ENCODE data around the gene SKP1.

The SKP1 gene

GRCh38 chr5:134113363-134113889, 63.3 kb downstream of the SKP1 start:
- no peak for TF ChIP-seq EZH2phosphoT487 (IDR thresholded peaks at IDR 0.05; ENCODE audit: low read depth)
- TF ChIP-seq CTCF (IDR thresholded peaks at IDR 0.05; ENCODE audit: low read depth, low read length), result no peak
- H3K4me1 ChIP-seq (ENCODE audit: low read length), result peaks cover 25% of the 10 kb centered on the region
- H3K36me3 ChIP-seq (replicated peaks; ENCODE audit: low read depth, low read length), result no peaks in the 10 kb centered on the region
- H2AFZ ChIP-seq (ENCODE audit: low read depth, low read length), result no peak overlapping the region
- H3K27me3 ChIP-seq (ENCODE audit: low read depth, low read length), result peaks cover 15% of the 10 kb centered on the region
- no peak overlapping the region for H3K4me2 ChIP-seq (ENCODE audit: low read length)
- no peak overlapping the region for H3K4me3 ChIP-seq (ENCODE audit: low read length)
- no peaks in the 10 kb centered on the region for H3K9me3 ChIP-seq (ENCODE audit: insufficient read depth, low read length)
- no peak overlapping the region for H3K27ac ChIP-seq (ENCODE audit: low read length)
- no peaks in the 10 kb centered on the region for H4K20me1 ChIP-seq (ENCODE audit: insufficient read depth, low read length)
- no peaks in the 10 kb centered on the region for H3K79me2 ChIP-seq (ENCODE audit: low read length)
- no peak overlapping the region for H3K9ac ChIP-seq (ENCODE audit: low read length)

- Histone ChIP-seq H3K27me3 (ENCODE audit: low read depth, low read length) (peaks cover 15% of the 10 kb centered on the region), H3K9ac (ENCODE audit: low read length) (no peak overlapping the region), H3K4me2 (ENCODE audit: low read length) (no peak overlapping the region), H4K20me1 (ENCODE audit: insufficient read depth, low read length) (no peaks in the 10 kb centered on the region), H3K9me3 (ENCODE audit: insufficient read depth, low read length) (no peaks in the 10 kb centered on the region), H3K4me1 (ENCODE audit: low read length) (peaks cover 25% of the 10 kb centered on the region), H3K4me3 (ENCODE audit: low read length) (no peak overlapping the region), H2AFZ (ENCODE audit: low read depth, low read length) (no peak overlapping the region), H3K79me2 (ENCODE audit: low read length) (no peaks in the 10 kb centered on the region), H3K36me3 (replicated peaks; ENCODE audit: low read depth, low read length) (no peaks in the 10 kb centered on the region), H3K27ac (ENCODE audit: low read length) (no peak overlapping the region)
- TF ChIP-seq CTCF (IDR thresholded peaks at IDR 0.05; ENCODE audit: low read depth, low read length) (no peak), EZH2phosphoT487 (IDR thresholded peaks at IDR 0.05; ENCODE audit: low read depth) (no peak)
Measured at GRCh38 chr5:134112726-134113362, 63.9 kb downstream of the SKP1 start.

GRCh38 chr5:134111741-134112647, 64.8 kb downstream of the SKP1 start:
- no peaks in the 10 kb centered on the region for H3K36me3 ChIP-seq (replicated peaks; ENCODE audit: low read depth, low read length)
- H3K27me3 ChIP-seq (ENCODE audit: low read depth, low read length), result peaks cover 15% of the 10 kb centered on the region
- H3K4me1 ChIP-seq (ENCODE audit: low read length), result peaks cover 25% of the 10 kb centered on the region
- H3K4me3 ChIP-seq (ENCODE audit: low read length), result no peak overlapping the region
- no peak overlapping the region for H3K27ac ChIP-seq (ENCODE audit: low read length)
- H3K9ac ChIP-seq (ENCODE audit: low read length), result no peak overlapping the region
- H3K4me2 ChIP-seq (ENCODE audit: low read length), result peak overlapping the region; percentile 43; the same call in 1 of the 2 replicates
- no peaks in the 10 kb centered on the region for H4K20me1 ChIP-seq (ENCODE audit: insufficient read depth, low read length)
- no peak overlapping the region for H2AFZ ChIP-seq (ENCODE audit: low read depth, low read length)
- no peaks in the 10 kb centered on the region for H3K9me3 ChIP-seq (ENCODE audit: insufficient read depth, low read length)
- TF ChIP-seq CTCF (IDR thresholded peaks at IDR 0.05; ENCODE audit: low read depth, low read length) (no peak), EZH2phosphoT487 (IDR thresholded peaks at IDR 0.05; ENCODE audit: low read depth) (no peak)
- no peaks in the 10 kb centered on the region for H3K79me2 ChIP-seq (ENCODE audit: low read length)

GRCh38 chr5:134110382-134110781, 66.4 kb downstream of the SKP1 start:
- peaks cover 25% of the 10 kb centered on the region for H3K4me1 ChIP-seq (ENCODE audit: low read length)
- peaks cover 5% of the 10 kb centered on the region; the same call in 1 of the 2 replicates for H3K27me3 ChIP-seq (ENCODE audit: low read depth, low read length)
- H3K4me2 ChIP-seq (ENCODE audit: low read length), result peak overlapping the region; percentile 26
- no peak overlapping the region for H3K4me3 ChIP-seq (ENCODE audit: low read length)
- H3K9me3 ChIP-seq (ENCODE audit: insufficient read depth, low read length), result no peaks in the 10 kb centered on the region
- H4K20me1 ChIP-seq (ENCODE audit: insufficient read depth, low read length), result no peaks in the 10 kb centered on the region
- H2AFZ ChIP-seq (ENCODE audit: low read depth, low read length), result no peak overlapping the region
- no peaks in the 10 kb centered on the region for H3K79me2 ChIP-seq (ENCODE audit: low read length)
- no peak overlapping the region for H3K9ac ChIP-seq (ENCODE audit: low read length)
- no peak overlapping the region for H3K27ac ChIP-seq (ENCODE audit: low read length)
- H3K36me3 ChIP-seq (replicated peaks; ENCODE audit: low read depth, low read length), result no peaks in the 10 kb centered on the region
- TF ChIP-seq CTCF (IDR thresholded peaks at IDR 0.05; ENCODE audit: low read depth, low read length) (no peak), EZH2phosphoT487 (IDR thresholded peaks at IDR 0.05; ENCODE audit: low read depth) (no peak)
